GM12875 (cell line): ENCODE measurements around the gene RNF223.

Experiments used
- H3K4me3 ChIP-seq: one replicate; pipeline ENCODE4 v1.5.1; 2011; ENCODE audit warnings: low read depth, low read length, control low read depth
- CTCF ChIP-seq: IDR thresholded peaks from 2 replicates; pipeline ENCODE4 v1.5.1; 2011; ENCODE audit warnings: low read depth, mild to moderate bottlenecking, control low read depth, inconsistent platforms, low read length, moderate library complexity, borderline replicate concordance; ENCODE audit not compliant: insufficient read depth

The RNF223 gene

GRCh38 chr1:1046243-1046642, 27.9 kb downstream of the RNF223 start:
- no peak for TF ChIP-seq CTCF
- no peak overlapping the region for H3K4me3 ChIP-seq

GRCh38 chr1:1045129-1045528, 29.0 kb downstream of the RNF223 start:
- H3K4me3 ChIP-seq: no peak overlapping the region
- TF ChIP-seq CTCF: no peak

GRCh38 chr1:1044455-1045078, 29.5 kb downstream of the RNF223 start:
- no peak for TF ChIP-seq CTCF
- no peak overlapping the region for H3K4me3 ChIP-seq

GRCh38 chr1:1043921-1044320, 30.2 kb downstream of the RNF223 start:
- no peak for TF ChIP-seq CTCF
- no peak overlapping the region for H3K4me3 ChIP-seq

- no peak for TF ChIP-seq CTCF
- H3K4me3 ChIP-seq: no peak overlapping the region
Observed at GRCh38 chr1:1043411-1043810, 30.7 kb downstream of the RNF223 start.

- no peak for TF ChIP-seq CTCF
- no peak overlapping the region for H3K4me3 ChIP-seq
Observed at GRCh38 chr1:1042835-1043234, 31.3 kb downstream of the RNF223 start.

GRCh38 chr1:1041873-1042272, 32.2 kb downstream of the RNF223 start:
- TF ChIP-seq CTCF: no peak
- no peak overlapping the region for H3K4me3 ChIP-seq
